HEK293 (cell line): ENCODE data around the gene CDO1.
A peak's percentile ranks its signal among the peaks of the same experiment; 100 is the strongest.

ENCODE experiments used
- GFI1B ChIP-seq: fragments of 450-650 bp; formaldehyde crosslinking; IDR thresholded peaks from 2 replicates; pipeline ENCODE4 v1.5.1; 2016; ENCODE audit warnings: missing biosample characterization, missing genetic modification characterization
- GLIS2 ChIP-seq: fragments of 450-650 bp; formaldehyde crosslinking; IDR thresholded peaks from 2 replicates; pipeline ENCODE4 v1.5.1; 2016; ENCODE audit warnings: missing biosample characterization, missing genetic modification characterization
- OSR2 ChIP-seq: fragments of 450-650 bp; formaldehyde crosslinking; IDR thresholded peaks from 2 replicates; pipeline ENCODE4 v1.5.1; 2016; ENCODE audit warnings: missing biosample characterization, missing genetic modification characterization
- PATZ1 ChIP-seq: fragments of 450-650 bp; formaldehyde crosslinking; IDR thresholded peaks from 2 replicates; pipeline ENCODE4 v1.5.1; 2016; ENCODE audit warnings: missing biosample characterization, missing genetic modification characterization
- TSHZ1 ChIP-seq: fragments of 450-650 bp; formaldehyde crosslinking; IDR thresholded peaks from 2 replicates; pipeline ENCODE4 v1.5.1; 2016; ENCODE audit warnings: missing biosample characterization, missing genetic modification characterization, borderline replicate concordance
- WT1 ChIP-seq: fragments of 450-650 bp; formaldehyde crosslinking; IDR thresholded peaks from 2 replicates; pipeline ENCODE4 v1.5.1; 2016; ENCODE audit warnings: missing biosample characterization, missing genetic modification characterization
- ZBTB1 ChIP-seq: fragments of 450-650 bp; formaldehyde crosslinking; IDR thresholded peaks from 2 replicates; pipeline ENCODE4 v1.5.1; 2016; ENCODE audit warnings: missing biosample characterization, missing genetic modification characterization
- ZBTB21 ChIP-seq: fragments of 450-650 bp; formaldehyde crosslinking; IDR thresholded peaks from 2 replicates; pipeline ENCODE4 v1.5.1; 2017; ENCODE audit warnings: missing biosample characterization, missing genetic modification characterization
- ZBTB26 ChIP-seq: fragments of 450-650 bp; formaldehyde crosslinking; optimal IDR thresholded peaks from 2 replicates; pipeline ENCODE3; 2016; ENCODE audit warnings: missing biosample characterization, mild to moderate bottlenecking, missing genetic modification characterization
- ZBTB7A ChIP-seq: fragments of 450-650 bp; formaldehyde crosslinking; IDR thresholded peaks from 2 replicates; pipeline ENCODE4 v1.5.1; 2016; ENCODE audit warnings: low read depth, missing biosample characterization, missing genetic modification characterization
- ZIC2 ChIP-seq: fragments of 450-650 bp; formaldehyde crosslinking; IDR thresholded peaks from 2 replicates; pipeline ENCODE4 v1.5.1; 2016; ENCODE audit warnings: missing biosample characterization, missing genetic modification characterization
- ZNF169 ChIP-seq: fragments of 450-650 bp; formaldehyde crosslinking; IDR thresholded peaks from 2 replicates; pipeline ENCODE4 v1.5.1; 2016; ENCODE audit warnings: missing biosample characterization, missing genetic modification characterization
- ZNF211 ChIP-seq: fragments of 450-650 bp; formaldehyde crosslinking; IDR thresholded peaks from 2 replicates; pipeline ENCODE4 v1.5.1; 2016; ENCODE audit warnings: low read depth, missing biosample characterization, missing genetic modification characterization
- ZNF223 ChIP-seq: fragments of 450-650 bp; formaldehyde crosslinking; IDR thresholded peaks from 2 replicates; pipeline ENCODE4 v1.5.1; 2016; ENCODE audit warnings: missing biosample characterization, missing genetic modification characterization
- ZNF302 ChIP-seq: fragments of 450-650 bp; formaldehyde crosslinking; IDR thresholded peaks from 2 replicates; pipeline ENCODE4 v1.5.1; 2016; ENCODE audit warnings: missing biosample characterization, missing genetic modification characterization, low read depth
- ZNF514 ChIP-seq: fragments of 450-650 bp; formaldehyde crosslinking; IDR thresholded peaks from 2 replicates; pipeline ENCODE4 v1.5.1; 2016; ENCODE audit warnings: missing biosample characterization, missing genetic modification characterization
- ZNF548 ChIP-seq: fragments of 450-650 bp; formaldehyde crosslinking; IDR thresholded peaks from 2 replicates; pipeline ENCODE4 v1.5.1; 2016; ENCODE audit warnings: missing biosample characterization, missing genetic modification characterization
- ZNF585B ChIP-seq: fragments of 450-650 bp; formaldehyde crosslinking; IDR thresholded peaks from 2 replicates; pipeline ENCODE4 v1.5.1; 2016; ENCODE audit warnings: missing biosample characterization, missing genetic modification characterization
- ZNF623 ChIP-seq: fragments of 450-650 bp; formaldehyde crosslinking; IDR thresholded peaks from 2 replicates; pipeline ENCODE4 v1.5.1; 2016; ENCODE audit warnings: missing biosample characterization, missing genetic modification characterization
- ZNF654 ChIP-seq: fragments of 450-650 bp; formaldehyde crosslinking; IDR thresholded peaks from 2 replicates; pipeline ENCODE4 v1.5.1; 2016; ENCODE audit warnings: low read depth, missing biosample characterization, missing genetic modification characterization
- ZNF701 ChIP-seq: fragments of 450-650 bp; formaldehyde crosslinking; IDR thresholded peaks from 2 replicates; pipeline ENCODE4 v1.5.1; 2016; ENCODE audit warnings: missing biosample characterization, missing genetic modification characterization
- ZNF776 ChIP-seq: fragments of 450-650 bp; formaldehyde crosslinking; IDR thresholded peaks from 2 replicates; pipeline ENCODE4 v1.5.0; 2017; ENCODE audit warnings: missing biosample characterization, missing genetic modification characterization, borderline replicate concordance
- ZNF837 ChIP-seq: fragments of 450-650 bp; formaldehyde crosslinking; IDR thresholded peaks from 2 replicates; pipeline ENCODE4 v1.5.1; 2016; ENCODE audit warnings: missing biosample characterization, missing genetic modification characterization
- ZNF843 ChIP-seq: fragments of 450-650 bp; formaldehyde crosslinking; IDR thresholded peaks from 2 replicates; pipeline ENCODE4 v1.5.1; 2016; ENCODE audit warnings: missing biosample characterization, missing genetic modification characterization
- ZSCAN18 ChIP-seq: fragments of 450-650 bp; formaldehyde crosslinking; IDR thresholded peaks from 2 replicates; pipeline ENCODE4 v1.5.1; 2016; ENCODE audit warnings: missing biosample characterization, missing genetic modification characterization
- TF ChIP-seq, protein P1 (sequence below): fragments of 450-650 bp; formaldehyde crosslinking; IDR thresholded peaks from 2 replicates; pipeline ENCODE4 v1.5.1; 2016; ENCODE audit warnings: missing biosample characterization, missing genetic modification characterization
- TF ChIP-seq, protein P2 (sequence below): fragments of 450-650 bp; formaldehyde crosslinking; IDR thresholded peaks from 2 replicates; pipeline ENCODE4 v1.5.1; 2016; ENCODE audit warnings: missing biosample characterization, missing genetic modification characterization
- TF ChIP-seq, protein P3 (sequence below): fragments of 450-650 bp; formaldehyde crosslinking; IDR thresholded peaks from 2 replicates; pipeline ENCODE4 v1.5.1; 2016; ENCODE audit warnings: missing biosample characterization, missing genetic modification characterization, low read depth

CDO1 gene

GRCh38 chr5:115842952-115843351, 26.5 kb upstream of the CDO1 start (continued):
- TF ChIP-seq, protein P1, sequence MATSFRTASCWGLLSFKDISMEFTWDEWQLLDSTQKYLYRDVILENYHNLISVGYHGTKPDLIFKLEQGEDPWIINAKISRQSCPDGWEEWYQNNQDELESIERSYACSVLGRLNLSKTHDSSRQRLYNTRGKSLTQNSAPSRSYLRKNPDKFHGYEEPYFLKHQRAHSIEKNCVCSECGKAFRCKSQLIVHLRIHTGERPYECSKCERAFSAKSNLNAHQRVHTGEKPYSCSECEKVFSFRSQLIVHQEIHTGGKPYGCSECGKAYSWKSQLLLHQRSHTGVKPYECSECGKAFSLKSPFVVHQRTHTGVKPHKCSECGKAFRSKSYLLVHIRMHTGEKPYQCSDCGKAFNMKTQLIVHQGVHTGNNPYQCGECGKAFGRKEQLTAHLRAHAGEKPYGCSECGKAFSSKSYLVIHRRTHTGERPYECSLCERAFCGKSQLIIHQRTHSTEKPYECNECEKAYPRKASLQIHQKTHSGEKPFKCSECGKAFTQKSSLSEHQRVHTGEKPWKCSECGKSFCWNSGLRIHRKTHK (tag by site-specific recombination), result no peak
- TF ChIP-seq TSHZ1 (tag by site-specific recombination) (peak; percentile 7; the same call in 1 of the 2 replicates), ZNF302 (tag by site-specific recombination) (no peak), ZSCAN18 (tag by site-specific recombination) (no peak), ZNF223 (no peak), ZNF548 (no peak), ZBTB7A (tag by site-specific recombination) (no peak), ZIC2 (tag by site-specific recombination) (no peak), ZNF776 (tag by site-specific recombination) (no peak), ZBTB1 (tag by site-specific recombination) (no peak), ZNF514 (tag by site-specific recombination) (no peak), ZBTB21 (no peak), ZNF837 (no peak), GFI1B (tag by site-specific recombination) (no peak), PATZ1 (tag by site-specific recombination) (no peak), ZNF585B (tag by site-specific recombination) (no peak), GLIS2 (no peak), ZNF169 (tag by site-specific recombination) (no peak), WT1 (peak; percentile 53), OSR2 (peak; percentile 86), ZBTB26 (tag by site-specific recombination) (no peak), ZNF843 (tag by site-specific recombination) (peak; percentile 96), ZNF623 (tag by site-specific recombination) (no peak), ZNF211 (no peak), ZNF701 (tag by site-specific recombination) (no peak), ZNF654 (no peak)
- TF ChIP-seq, protein P2, sequence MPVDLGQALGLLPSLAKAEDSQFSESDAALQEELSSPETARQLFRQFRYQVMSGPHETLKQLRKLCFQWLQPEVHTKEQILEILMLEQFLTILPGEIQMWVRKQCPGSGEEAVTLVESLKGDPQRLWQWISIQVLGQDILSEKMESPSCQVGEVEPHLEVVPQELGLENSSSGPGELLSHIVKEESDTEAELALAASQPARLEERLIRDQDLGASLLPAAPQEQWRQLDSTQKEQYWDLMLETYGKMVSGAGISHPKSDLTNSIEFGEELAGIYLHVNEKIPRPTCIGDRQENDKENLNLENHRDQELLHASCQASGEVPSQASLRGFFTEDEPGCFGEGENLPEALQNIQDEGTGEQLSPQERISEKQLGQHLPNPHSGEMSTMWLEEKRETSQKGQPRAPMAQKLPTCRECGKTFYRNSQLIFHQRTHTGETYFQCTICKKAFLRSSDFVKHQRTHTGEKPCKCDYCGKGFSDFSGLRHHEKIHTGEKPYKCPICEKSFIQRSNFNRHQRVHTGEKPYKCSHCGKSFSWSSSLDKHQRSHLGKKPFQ (tag by site-specific recombination), result peak; percentile 47; the same call in 1 of the 2 replicates
- TF ChIP-seq, protein P3, sequence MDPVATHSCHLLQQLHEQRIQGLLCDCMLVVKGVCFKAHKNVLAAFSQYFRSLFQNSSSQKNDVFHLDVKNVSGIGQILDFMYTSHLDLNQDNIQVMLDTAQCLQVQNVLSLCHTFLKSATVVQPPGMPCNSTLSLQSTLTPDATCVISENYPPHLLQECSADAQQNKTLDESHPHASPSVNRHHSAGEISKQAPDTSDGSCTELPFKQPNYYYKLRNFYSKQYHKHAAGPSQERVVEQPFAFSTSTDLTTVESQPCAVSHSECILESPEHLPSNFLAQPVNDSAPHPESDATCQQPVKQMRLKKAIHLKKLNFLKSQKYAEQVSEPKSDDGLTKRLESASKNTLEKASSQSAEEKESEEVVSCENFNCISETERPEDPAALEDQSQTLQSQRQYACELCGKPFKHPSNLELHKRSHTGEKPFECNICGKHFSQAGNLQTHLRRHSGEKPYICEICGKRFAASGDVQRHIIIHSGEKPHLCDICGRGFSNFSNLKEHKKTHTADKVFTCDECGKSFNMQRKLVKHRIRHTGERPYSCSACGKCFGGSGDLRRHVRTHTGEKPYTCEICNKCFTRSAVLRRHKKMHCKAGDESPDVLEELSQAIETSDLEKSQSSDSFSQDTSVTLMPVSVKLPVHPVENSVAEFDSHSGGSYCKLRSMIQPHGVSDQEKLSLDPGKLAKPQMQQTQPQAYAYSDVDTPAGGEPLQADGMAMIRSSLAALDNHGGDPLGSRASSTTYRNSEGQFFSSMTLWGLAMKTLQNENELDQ (tag by site-specific recombination), result no peak
